DOHH2 (cell line): Measurements from ENCODE around the gene GAA.

Experiments
- H3F3A ChIP-seq: fragments of 200-600 bp; sonication (generic), shearing (Covaris generic); 2 replicates; pipeline ENCODE4 v1.6.0; 2016; ENCODE audit warnings: antibody characterized with exemption, mild to moderate bottlenecking; ENCODE audit not compliant: control insufficient read depth, insufficient read depth
- H3K27ac ChIP-seq: fragments of 200-600 bp; sonication (generic); 2 replicates; pipeline ENCODE4 v1.5.1; 2014; ENCODE audit warnings: low read depth, mild to moderate bottlenecking, low read length, moderate library complexity
- H3K27me3 ChIP-seq: fragments of 200-600 bp; sonication (generic); 2 replicates; pipeline ENCODE4 v1.6.1; 2014; ENCODE audit warnings: mild to moderate bottlenecking, low read length, mixed read lengths; ENCODE audit not compliant: control insufficient read depth
- H3K36me3 ChIP-seq: fragments of 200-600 bp; sonication (generic); 2 replicates; pipeline ENCODE4 v1.6.1; 2014; ENCODE audit warnings: mild to moderate bottlenecking, low read length, moderate library complexity, mixed read lengths; ENCODE audit not compliant: control insufficient read depth
- H3K4me1 ChIP-seq: fragments of 200-600 bp; sonication (generic); 2 replicates; pipeline ENCODE4 v1.6.1; 2014; ENCODE audit warnings: mild to moderate bottlenecking, low read length, mixed read lengths; ENCODE audit not compliant: control insufficient read depth
- H3K4me2 ChIP-seq: fragments of 200-600 bp; sonication (generic); 2 replicates; pipeline ENCODE4 v1.6.0; 2014; ENCODE audit warnings: mild to moderate bottlenecking, low read length, moderate library complexity
- H3K4me3 ChIP-seq: fragments of 200-600 bp; sonication (generic); 2 replicates; pipeline ENCODE4 v1.5.1; 2014; ENCODE audit warnings: mild to moderate bottlenecking, low read length, mixed read lengths
- H3K79me2 ChIP-seq: fragments of 200-600 bp; sonication (generic); 2 replicates; pipeline ENCODE4 v1.6.1; 2014; ENCODE audit warnings: mild to moderate bottlenecking, low read length, mixed read lengths; ENCODE audit not compliant: control insufficient read depth
- H3K9me2 ChIP-seq: fragments of 200-600 bp; sonication (generic); replicated peaks from 2 replicates; pipeline ENCODE4 v1.6.1; 2014; ENCODE audit warnings: mild to moderate bottlenecking, low read length, mixed read lengths; ENCODE audit not compliant: control insufficient read depth
- H3K9me3 ChIP-seq: fragments of 200-600 bp; sonication (generic); 2 replicates; pipeline ENCODE4 v1.6.1; 2014; ENCODE audit warnings: antibody characterized with exemption, low read length, mixed read lengths; ENCODE audit not compliant: control insufficient read depth, insufficient read depth
- H4K20me1 ChIP-seq: fragments of 200-600 bp; sonication (generic); 2 replicates; pipeline ENCODE4 v1.6.0; 2014; ENCODE audit warnings: low read depth, mild to moderate bottlenecking, antibody characterized with exemption, low read length, moderate library complexity; ENCODE audit not compliant: control insufficient read depth, insufficient read depth
- EZH2phosphoT487 ChIP-seq: fragments of 200-600 bp; sonication (generic); IDR thresholded peaks from 2 replicates; pipeline ENCODE4 v1.6.1; 2017; ENCODE audit warnings: borderline replicate concordance, mild to moderate bottlenecking, antibody characterized with exemption, low read length, moderate library complexity, mixed read lengths
- TF ChIP-seq, protein P1 (sequence below): fragments of 200-600 bp; sonication (generic); IDR thresholded peaks from one replicate; pipeline ENCODE4 v1.5.1; 2014; ENCODE audit warnings: antibody characterized with exemption, mild to moderate bottlenecking, low read depth, low read length; ENCODE audit not compliant: poor library complexity, severe bottlenecking

Gene GAA

DNA sequence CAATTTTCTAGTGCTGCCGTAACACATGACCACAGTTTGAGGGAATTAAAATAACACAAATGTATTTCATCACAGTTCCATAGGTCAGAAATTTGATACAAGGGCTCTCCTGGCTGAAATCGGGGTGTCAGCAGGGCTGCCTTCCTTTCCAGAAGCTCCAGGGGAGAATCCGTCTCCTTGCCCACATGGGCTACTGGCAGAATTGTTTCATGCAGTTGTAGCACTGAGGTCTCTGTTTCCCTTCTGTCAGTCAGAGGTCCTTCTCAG is 25.0 kb downstream of the GAA start:
- no peaks in the 10 kb centered on the region for H3K4me1 ChIP-seq
- peaks cover 11% of the 10 kb centered on the region; the same call in 1 of the 2 replicates for H3K27me3 ChIP-seq
- TF ChIP-seq, protein P1, sequence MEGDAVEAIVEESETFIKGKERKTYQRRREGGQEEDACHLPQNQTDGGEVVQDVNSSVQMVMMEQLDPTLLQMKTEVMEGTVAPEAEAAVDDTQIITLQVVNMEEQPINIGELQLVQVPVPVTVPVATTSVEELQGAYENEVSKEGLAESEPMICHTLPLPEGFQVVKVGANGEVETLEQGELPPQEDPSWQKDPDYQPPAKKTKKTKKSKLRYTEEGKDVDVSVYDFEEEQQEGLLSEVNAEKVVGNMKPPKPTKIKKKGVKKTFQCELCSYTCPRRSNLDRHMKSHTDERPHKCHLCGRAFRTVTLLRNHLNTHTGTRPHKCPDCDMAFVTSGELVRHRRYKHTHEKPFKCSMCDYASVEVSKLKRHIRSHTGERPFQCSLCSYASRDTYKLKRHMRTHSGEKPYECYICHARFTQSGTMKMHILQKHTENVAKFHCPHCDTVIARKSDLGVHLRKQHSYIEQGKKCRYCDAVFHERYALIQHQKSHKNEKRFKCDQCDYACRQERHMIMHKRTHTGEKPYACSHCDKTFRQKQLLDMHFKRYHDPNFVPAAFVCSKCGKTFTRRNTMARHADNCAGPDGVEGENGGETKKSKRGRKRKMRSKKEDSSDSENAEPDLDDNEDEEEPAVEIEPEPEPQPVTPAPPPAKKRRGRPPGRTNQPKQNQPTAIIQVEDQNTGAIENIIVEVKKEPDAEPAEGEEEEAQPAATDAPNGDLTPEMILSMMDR: no peak
- no peak for TF ChIP-seq EZH2phosphoT487
- H3F3A ChIP-seq: peaks cover 7% of the 10 kb centered on the region
- no peaks in the 10 kb centered on the region for H3K9me2 ChIP-seq
- no peak overlapping the region for H3K4me3 ChIP-seq
- no peaks in the 10 kb centered on the region; the same call in 1 of the 2 replicates for H4K20me1 ChIP-seq
- H3K27ac ChIP-seq: no peak overlapping the region
- H3K4me2 ChIP-seq: no peak overlapping the region
- H3K36me3 ChIP-seq: no peaks in the 10 kb centered on the region
- H3K9me3 ChIP-seq: no peaks in the 10 kb centered on the region
- no peaks in the 10 kb centered on the region for H3K79me2 ChIP-seq

DNA sequence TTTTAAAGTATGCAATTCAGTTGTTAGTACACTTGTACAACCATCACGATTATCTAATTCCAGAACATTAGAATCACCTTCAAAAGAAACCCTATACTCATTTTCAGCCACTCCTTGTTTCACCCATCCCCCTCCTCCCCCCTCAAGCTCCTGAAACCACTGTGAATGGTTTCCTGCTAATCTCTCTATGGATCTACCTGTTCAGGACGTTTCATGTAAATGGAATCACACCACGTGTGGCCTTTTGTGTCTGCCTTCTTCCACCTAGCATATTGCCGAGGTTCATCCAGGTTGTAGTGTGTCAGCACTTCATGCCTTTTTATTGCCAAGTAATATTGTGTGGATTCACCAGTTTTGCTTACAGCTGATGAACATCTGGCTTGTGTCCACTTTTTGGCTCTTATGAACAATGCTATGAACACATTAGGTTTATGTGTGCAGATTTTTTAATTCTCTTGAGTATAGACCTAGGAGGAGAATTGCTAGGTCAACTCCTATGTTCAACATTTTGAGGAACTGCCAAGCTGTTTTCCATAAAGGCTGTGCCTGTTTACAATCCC is 27.7 kb downstream of the GAA start:
- Histone ChIP-seq H3K4me2 (no peak overlapping the region), H3K36me3 (peaks cover 13% of the 10 kb centered on the region), H3K4me3 (no peak overlapping the region), H3F3A (peaks cover 12% of the 10 kb centered on the region), H3K27ac (no peak overlapping the region), H3K27me3 (peaks cover 11% of the 10 kb centered on the region; the same call in 1 of the 2 replicates), H3K9me2 (no peaks in the 10 kb centered on the region), H3K79me2 (no peaks in the 10 kb centered on the region), H4K20me1 (no peaks in the 10 kb centered on the region; the same call in 1 of the 2 replicates), H3K9me3 (no peaks in the 10 kb centered on the region), H3K4me1 (no peaks in the 10 kb centered on the region)
- TF ChIP-seq, protein P1: no peak
- no peak for TF ChIP-seq EZH2phosphoT487

DNA sequence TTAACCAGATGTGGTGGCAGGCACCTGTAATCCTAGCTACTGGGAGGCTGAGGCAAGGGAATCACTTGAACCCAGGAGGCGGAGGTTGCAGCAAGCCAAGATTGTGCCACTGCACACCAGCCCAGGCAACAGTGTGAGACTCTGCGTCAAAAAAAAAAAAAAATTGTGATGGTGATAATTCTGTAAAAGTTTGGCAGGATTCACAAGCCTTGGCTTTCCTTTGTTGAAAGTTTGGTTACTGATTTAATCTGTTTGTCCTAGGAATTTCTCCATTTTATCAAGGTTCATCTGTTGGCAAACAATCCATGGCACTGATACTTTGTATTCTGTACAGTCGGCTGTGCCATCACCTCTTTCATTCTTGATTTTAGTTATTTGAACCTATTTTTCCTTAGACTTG is 29.6 kb downstream of the GAA start:
- Histone ChIP-seq H4K20me1 (no peaks in the 10 kb centered on the region; the same call in 1 of the 2 replicates), H3K27ac (no peak overlapping the region), H3K9me2 (no peaks in the 10 kb centered on the region), H3K27me3 (peaks cover 11% of the 10 kb centered on the region; the same call in 1 of the 2 replicates), H3K4me1 (no peaks in the 10 kb centered on the region), H3K36me3 (peaks cover 31% of the 10 kb centered on the region), H3K9me3 (no peaks in the 10 kb centered on the region), H3K4me2 (no peak overlapping the region), H3F3A (peaks cover 12% of the 10 kb centered on the region), H3K79me2 (no peaks in the 10 kb centered on the region), H3K4me3 (no peak overlapping the region)
- no peak for TF ChIP-seq EZH2phosphoT487
- TF ChIP-seq, protein P1: no peak
